Activated CD4-positive, alpha-beta T cell treated with anti-CD3 and anti-CD28 coated beads, Interleukin-2, amount 10 ng/mL, durations not matched to agents 7 days and 5 days (primary cell): Measurements from ENCODE around the gene DLGAP1. TPM values are rescaled to one million over a fixed set of nuclear protein-coding genes. Genes with fewer than 3 reads are reported as not detected.
"Not testable (repeated sequence)": the region's sequence is repeated elsewhere in the genome, so short reads cannot be mapped to it uniquely, and the experiment has no call there.

Source experiments
- CTCF ChIA-PET: fragments of 350-600 bp; sonication (Branson Sonifier 250); formaldehyde crosslinking; loops from one replicate; lab custom pipeline; 2021; ENCODE audit warnings: antibody characterized with exemption; lab: Charles Lee
- POLR2A ChIA-PET: fragments of 350-600 bp; sonication (Branson Sonifier 250); formaldehyde crosslinking; loops from one replicate; lab custom pipeline; 2021; ENCODE audit warnings: antibody characterized with exemption; lab: Charles Lee
- DNase-seq: peaks from one replicate; pipeline ENCODE4 v3.0.0-alpha.2; 2020
- H3K27ac Mint-ChIP-seq: one replicate; pipeline ENCODE4 v1.8.0; 2021; ENCODE audit warnings: mild to moderate bottlenecking, moderate library complexity, mixed read lengths
- H3K27me3 Mint-ChIP-seq: one replicate; pipeline ENCODE4 v1.8.0; 2021; ENCODE audit warnings: mixed read lengths
- H3K36me3 Mint-ChIP-seq: one replicate; pipeline ENCODE4 v1.8.0; 2021; ENCODE audit warnings: low read depth, mixed read lengths
- H3K4me1 Mint-ChIP-seq: one replicate; pipeline ENCODE4 v1.8.0; 2021; ENCODE audit warnings: mixed read lengths
- H3K4me3 Mint-ChIP-seq: one replicate; pipeline ENCODE4 v1.8.0; 2021; ENCODE audit warnings: mild to moderate bottlenecking, moderate library complexity, mixed read lengths
- H3K9me3 Mint-ChIP-seq: one replicate; pipeline ENCODE4 v1.8.0; 2021; ENCODE audit warnings: mixed read lengths
- total RNA-seq, 2 experiments: library from RNA; stranded (reverse); gene quantifications; one replicate each; pipeline ENCODE4 v1.2.3, GENCODE V29; 2021

Gene DLGAP1
- total RNA-seq, 2 experiments from 2014 or later: 0.10 TPM; not detected in 1

- Mint-ChIP-seq H3K4me1 (peaks cover 19% of the 10 kb centered on the region), H3K9me3 (no peaks in the 10 kb centered on the region), H3K36me3 (no peaks in the 10 kb centered on the region), H3K27ac (no peak overlapping the region), H3K4me3 (no peak overlapping the region), H3K27me3 (no peaks in the 10 kb centered on the region)
- DNase-seq: no peak
- ChIA-PET POLR2A (no interaction called here), CTCF (no interaction called here)
Measured at GRCh38 chr18:3654442-3655253, 800.5 kb downstream of the DLGAP1 start.

DNA sequence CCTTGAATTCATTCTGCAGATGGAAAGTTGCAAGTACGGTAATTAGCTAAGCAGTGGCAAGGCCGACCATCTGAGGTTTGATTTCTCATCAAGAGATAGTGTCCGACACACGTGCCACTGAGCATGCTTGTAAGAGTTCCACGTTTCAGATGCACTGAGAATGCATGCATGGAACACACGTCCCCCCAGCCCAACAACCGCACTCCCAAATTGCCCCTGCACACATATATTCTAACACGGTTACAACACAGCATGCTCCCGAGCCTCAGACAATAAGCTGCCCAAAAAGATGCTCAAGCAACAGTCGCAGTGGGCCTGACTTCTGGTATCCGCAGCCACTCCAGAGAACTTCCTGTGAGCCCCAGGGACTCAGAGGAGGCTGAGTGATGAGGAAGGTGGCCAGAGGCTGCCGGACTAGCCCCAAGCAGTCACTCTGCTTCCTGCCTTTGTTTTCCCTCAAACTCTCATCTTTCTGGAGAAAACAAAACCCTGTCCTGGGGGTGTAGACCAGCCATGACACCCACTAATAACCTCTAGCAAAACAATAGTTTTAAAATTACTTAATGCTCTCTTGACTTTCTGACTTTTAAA, 801.2 kb downstream of the DLGAP1 start:
- ChIA-PET CTCF (interaction anchor here (0.8 to 1.8 kb wide), 3 partner anchors 13 to 357 kb away, joined by 3 to 5 read pairs (median 4); no protein-coding TSS in a partner anchor), POLR2A (no interaction called here)
- Mint-ChIP-seq H3K4me3 (no peak overlapping the region), H3K36me3 (no peaks in the 10 kb centered on the region), H3K9me3 (no peaks in the 10 kb centered on the region), H3K4me1 (peaks cover 24% of the 10 kb centered on the region), H3K27me3 (no peaks in the 10 kb centered on the region), H3K27ac (no peak overlapping the region)
- DNase-seq: no peak

GRCh38 chr18:3653263-3653850, 801.8 kb downstream of the DLGAP1 start:
- peaks cover 29% of the 10 kb centered on the region for H3K4me1 Mint-ChIP-seq
- no peak overlapping the region for H3K4me3 Mint-ChIP-seq
- H3K36me3 Mint-ChIP-seq: no peaks in the 10 kb centered on the region
- H3K9me3 Mint-ChIP-seq: no peaks in the 10 kb centered on the region
- no peaks in the 10 kb centered on the region for H3K27me3 Mint-ChIP-seq
- POLR2A ChIA-PET: interaction anchor here (0.6 kb wide), 1 partner anchor 220 kb away, joined by 4 read pairs; no protein-coding TSS in a partner anchor
- H3K27ac Mint-ChIP-seq: no peak overlapping the region
- DNase-seq: no peak
- CTCF ChIA-PET: interaction anchor here (0.8 to 2.0 kb wide), 5 partner anchors 13 to 356 kb away, joined by 3 to 5 read pairs (median 4); no protein-coding TSS in a partner anchor

DNA sequence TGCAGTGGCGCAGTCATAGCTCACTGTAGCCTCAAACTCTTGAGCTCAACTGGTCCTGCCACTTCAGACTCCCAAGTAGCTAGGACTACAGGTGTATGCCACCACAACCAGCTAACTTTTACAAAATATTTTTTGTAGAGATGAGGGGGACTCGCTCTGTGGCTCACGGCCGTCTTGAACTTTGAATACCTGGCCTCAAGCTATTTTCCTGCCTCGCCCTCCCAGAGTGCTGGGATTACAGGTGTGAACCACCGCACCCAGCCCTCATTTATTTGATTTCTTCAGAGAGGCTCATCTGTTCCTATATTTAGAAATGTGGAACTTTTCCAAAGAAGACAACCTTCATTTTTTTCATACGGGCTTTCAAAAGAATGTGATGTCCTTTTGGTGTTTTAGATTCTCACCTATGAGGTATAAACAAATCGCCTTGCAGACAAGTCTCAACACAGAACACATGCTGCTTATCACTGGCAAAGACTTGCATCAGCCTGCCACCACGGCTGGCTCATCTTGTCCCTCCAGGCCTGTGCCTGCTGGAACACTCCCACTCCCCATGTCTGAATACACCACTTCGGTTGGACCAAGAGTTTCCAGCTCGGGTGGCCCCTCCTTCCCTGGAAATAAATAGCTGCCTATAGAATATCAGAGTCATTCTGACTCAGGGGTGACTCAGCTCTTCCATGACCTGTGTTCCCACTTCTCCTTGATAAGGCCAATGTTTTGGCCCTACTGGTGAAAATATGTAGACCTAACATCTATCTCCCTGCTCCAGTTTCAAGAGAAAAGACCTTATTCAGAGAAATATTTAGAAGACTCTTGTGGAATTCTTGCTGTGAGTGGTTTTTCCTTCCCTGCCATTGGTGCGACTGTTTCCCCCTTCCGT, 802.5 kb downstream of the DLGAP1 start:
- H3K27me3 Mint-ChIP-seq: no peaks in the 10 kb centered on the region
- no peaks in the 10 kb centered on the region for H3K36me3 Mint-ChIP-seq
- no peak overlapping the region for H3K27ac Mint-ChIP-seq
- H3K9me3 Mint-ChIP-seq: no peaks in the 10 kb centered on the region
- POLR2A ChIA-PET: interaction anchor here (0.6 kb wide), 1 partner anchor 219 kb away, joined by 4 read pairs; no protein-coding TSS in a partner anchor
- H3K4me3 Mint-ChIP-seq: no peak overlapping the region
- CTCF ChIA-PET: interaction anchor here (0.6 to 2.0 kb wide), 5 partner anchors 27 to 355 kb away, joined by 3 to 4 read pairs (median 3); no protein-coding TSS in a partner anchor
- DNase-seq: peak; percentile 18
- peaks cover 29% of the 10 kb centered on the region for H3K4me1 Mint-ChIP-seq

GRCh38 chr18:3651266-3651665, 803.8 kb downstream of the DLGAP1 start:
- Mint-ChIP-seq H3K9me3 (no peaks in the 10 kb centered on the region), H3K4me3 (no peak overlapping the region), H3K4me1 (peaks cover 28% of the 10 kb centered on the region), H3K27ac (no peak overlapping the region), H3K27me3 (no peaks in the 10 kb centered on the region), H3K36me3 (no peaks in the 10 kb centered on the region)
- POLR2A ChIA-PET: no interaction called here
- no peak for DNase-seq
- CTCF ChIA-PET: interaction anchor here (2.0 kb wide), 1 partner anchor 46 kb away, joined by 4 read pairs; no protein-coding TSS in a partner anchor

- H3K9me3 Mint-ChIP-seq, H3K27me3 Mint-ChIP-seq, H3K36me3 Mint-ChIP-seq, H3K27ac Mint-ChIP-seq, POLR2A ChIA-PET, DNase-seq, H3K4me3 Mint-ChIP-seq: not testable (repeated sequence)
- peaks cover 31% of the 10 kb centered on the region for H3K4me1 Mint-ChIP-seq
- CTCF ChIA-PET: interaction anchor here (1.0 to 1.7 kb wide), 3 partner anchors 8 to 15 kb away, joined by 3 to 5 read pairs (median 4); no protein-coding TSS in a partner anchor
Measured at GRCh38 chr18:3650521-3651042, 804.5 kb downstream of the DLGAP1 start.

GRCh38 chr18:3649633-3650426, 805.3 kb downstream of the DLGAP1 start:
- ChIA-PET POLR2A (no interaction called here), CTCF (interaction anchor here (0.6 to 1.7 kb wide), 5 partner anchors 9 to 122 kb away, joined by 3 to 5 read pairs (median 4); no protein-coding TSS in a partner anchor)
- Mint-ChIP-seq H3K36me3 (no peaks in the 10 kb centered on the region), H3K27ac (no peak overlapping the region), H3K4me3 (no peak overlapping the region), H3K9me3 (no peaks in the 10 kb centered on the region), H3K4me1 (peaks cover 32% of the 10 kb centered on the region), H3K27me3 (no peaks in the 10 kb centered on the region)
- no peak for DNase-seq

- no peaks in the 10 kb centered on the region for H3K36me3 Mint-ChIP-seq
- ChIA-PET POLR2A (no interaction called here), CTCF (interaction anchor here (0.6 to 1.7 kb wide), 4 partner anchors 10 to 122 kb away, joined by 3 to 5 read pairs (median 4); no protein-coding TSS in a partner anchor)
- no peaks in the 10 kb centered on the region for H3K27me3 Mint-ChIP-seq
- DNase-seq: no peak
- no peak overlapping the region for H3K4me3 Mint-ChIP-seq
- H3K9me3 Mint-ChIP-seq: no peaks in the 10 kb centered on the region
- peaks cover 32% of the 10 kb centered on the region for H3K4me1 Mint-ChIP-seq
- no peak overlapping the region for H3K27ac Mint-ChIP-seq
Measured at GRCh38 chr18:3649135-3649632, 805.9 kb downstream of the DLGAP1 start.

DNA sequence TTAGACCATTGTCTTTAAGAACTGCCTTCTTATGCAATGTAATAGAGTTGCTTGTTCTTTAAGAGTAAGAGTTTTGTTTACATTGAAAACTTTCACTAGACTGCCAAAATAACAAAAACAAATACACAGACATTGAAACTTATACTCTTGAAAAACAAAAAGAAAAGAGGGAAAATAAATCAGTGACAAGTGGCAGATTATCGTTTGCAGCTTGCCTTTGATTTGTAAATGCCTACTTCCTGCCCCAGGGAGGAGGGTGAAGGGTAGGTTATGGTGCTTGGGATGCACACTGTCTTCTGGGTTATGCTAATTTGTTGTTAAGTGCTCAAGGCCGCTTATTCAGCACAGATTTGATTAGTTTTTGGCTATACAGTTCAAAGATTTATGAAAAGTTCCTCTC, 806.5 kb downstream of the DLGAP1 start:
- no peaks in the 10 kb centered on the region for H3K9me3 Mint-ChIP-seq
- no peak for DNase-seq
- H3K4me3 Mint-ChIP-seq: no peak overlapping the region
- no peaks in the 10 kb centered on the region for H3K36me3 Mint-ChIP-seq
- CTCF ChIA-PET: interaction anchor here (0.9 kb wide), 1 partner anchor 55 kb away, joined by 3 read pairs; no protein-coding TSS in a partner anchor
- POLR2A ChIA-PET: no interaction called here
- no peak overlapping the region for H3K27ac Mint-ChIP-seq
- H3K4me1 Mint-ChIP-seq: peaks cover 35% of the 10 kb centered on the region
- no peaks in the 10 kb centered on the region for H3K27me3 Mint-ChIP-seq

- CTCF ChIA-PET: interaction anchor here (0.6 to 0.9 kb wide), 2 partner anchors 50 to 54 kb away, joined by 3 read pairs; no protein-coding TSS in a partner anchor
- Mint-ChIP-seq H3K36me3 (no peaks in the 10 kb centered on the region), H3K27me3 (no peaks in the 10 kb centered on the region), H3K4me3 (no peak overlapping the region), H3K4me1 (peaks cover 36% of the 10 kb centered on the region), H3K27ac (no peak overlapping the region), H3K9me3 (no peaks in the 10 kb centered on the region)
- POLR2A ChIA-PET: no interaction called here
- no peak for DNase-seq
Measured at GRCh38 chr18:3648200-3648599, 806.9 kb downstream of the DLGAP1 start.

GRCh38 chr18:3647636-3648035, 807.5 kb downstream of the DLGAP1 start:
- Mint-ChIP-seq H3K27ac (no peak overlapping the region), H3K4me1 (peaks cover 32% of the 10 kb centered on the region), H3K27me3 (no peaks in the 10 kb centered on the region), H3K36me3 (no peaks in the 10 kb centered on the region), H3K9me3 (no peaks in the 10 kb centered on the region), H3K4me3 (no peak overlapping the region)
- DNase-seq: no peak
- ChIA-PET POLR2A (no interaction called here), CTCF (interaction anchor here (1.2 to 1.5 kb wide), 2 partner anchors 19 to 21 kb away, joined by 3 to 4 read pairs; no protein-coding TSS in a partner anchor)
